Thyroid gland (tissue), 4 donors: Measurements from ENCODE around the gene PRR12. TPM values are rescaled to one million over a fixed set of nuclear protein-coding genes. Genes with fewer than 3 reads are reported as not detected.
"Not testable (repeated sequence)": the region's sequence is repeated elsewhere in the genome, so short reads cannot be mapped to it uniquely, and the experiment has no call there.

Source experiments
- DNase-seq, 2 donors: peaks; one replicate each; pipeline ENCODE4 v3.0.0-alpha.2; 2019
- H3K27ac ChIP-seq, 3 donors: fragments of 200-600 bp; sonication (generic); 1 replicate in 2 of 3; 2 replicates in 1 of 3; pipeline ENCODE4 v1.5.1; 2016 to 2019; ENCODE audit warnings: mild to moderate bottlenecking in 1 of 3, moderate library complexity in 1 of 3
- H3K27me3 ChIP-seq: fragments of 200-600 bp; sonication (generic); one replicate; pipeline ENCODE4 v1.5.1; 2019
- H3K36me3 ChIP-seq, 2 donors: fragments of 200-600 bp; sonication (generic); one replicate each; pipeline ENCODE4 v1.5.1; 2016 to 2019
- H3K4me1 ChIP-seq, 2 donors: fragments of 200-600 bp; sonication (generic); one replicate each; pipeline ENCODE4 v1.5.1; 2017 to 2019
- H3K4me3 ChIP-seq, 3 donors: fragments of 200-600 bp; sonication (generic); replicated peaks in 1 of 3; 1 replicate in 2 of 3; 2 replicates in 1 of 3; pipeline ENCODE4 v1.5.1; 2016; ENCODE audit warnings: mild to moderate bottlenecking in 1 of 3
- H3K9me3 ChIP-seq: fragments of 200-600 bp; sonication (generic); one replicate; pipeline ENCODE4 v1.5.1; 2017
- CTCF ChIP-seq, 6 experiments: fragments of 200-600 bp in 3 of 6; fragments of 450-650 bp in 3 of 6; sonication (generic) in 3 of 6; IDR thresholded peaks; one replicate each; pipeline ENCODE4 v1.5.1; 2016 to 2019; ENCODE audit warnings: antibody characterized with exemption in 6 of 6, mild to moderate bottlenecking in 2 of 6, inconsistent platforms in 1 of 6, moderate library complexity in 1 of 6
- POLR2A ChIP-seq, 2 donors: fragments of 450-650 bp; IDR thresholded peaks; one replicate each; pipeline ENCODE4 v1.6.1; 2017; ENCODE audit warnings: antibody characterized with exemption in 2 of 2, mild to moderate bottlenecking in 2 of 2, moderate library complexity in 1 of 2
- WGBS, 2 donors: methylation state at CpG; one replicate each; pipeline ENCODE4 v1.1.5; 2017; 5-methylcytosine and 5-hydroxymethylcytosine counted together
- intact Hi-C: fragments of 100-400 bp; cut with DNase I; formaldehyde crosslinking; loops from one replicate; pipeline ENCODE4 v1.15.1; 2023
- total RNA-seq, 4 donors: library from RNA; depleted of rRNA; stranded (reverse); fragments of >200 nt; gene quantifications; one replicate each; pipeline ENCODE4 v1.2.3, GENCODE V29; 2016

PRR12 gene
- total RNA-seq, 4 donors from 2014 or later = 7.3 to 15.6 (median 12.4) TPM

GRCh38 chr19:49629659-49630058 lies 38.7 kb downstream of the PRR12 start:
- DNase-seq = no peak
- Histone ChIP-seq H3K36me3 (peaks cover 10 to 12% of the 10 kb centered on the region in 2 donors), H3K4me3 (no peak overlapping the region), H3K4me1 (peaks cover 5 to 23% of the 10 kb centered on the region in 2 donors), H3K9me3 (no peaks in the 10 kb centered on the region), H3K27me3 (no peaks in the 10 kb centered on the region), H3K27ac (no peak overlapping the region)
- TF ChIP-seq POLR2A (IDR thresholded peaks at IDR 0.05) (no peak), CTCF (IDR thresholded peaks at IDR 0.05) (no peak)
- intact Hi-C loops = no loop called here
- WGBS, 2 donors = 82 to 93% methylated on average over 4 to 9 of the region's 9 CpGs

GRCh38 chr19:49631014-49631588 lies 40.1 kb downstream of the PRR12 start:
- no peaks in the 10 kb centered on the region for H3K27me3 ChIP-seq
- TF ChIP-seq POLR2A (IDR thresholded peaks at IDR 0.05) (no peak), CTCF (IDR thresholded peaks at IDR 0.05) (no peak)
- no peak overlapping the region for H3K27ac ChIP-seq
- WGBS, 2 donors = 40 to 46% methylated on average over 8 to 9 of the region's 9 CpGs
- no peaks in the 10 kb centered on the region for H3K9me3 ChIP-seq
- peaks cover 5 to 28% of the 10 kb centered on the region in 2 donors for H3K4me1 ChIP-seq
- intact Hi-C loops = no loop called here
- no peak for DNase-seq
- H3K36me3 ChIP-seq = no peaks in the 10 kb centered on the region
- H3K4me3 ChIP-seq = no peak overlapping the region

- no peak for TF ChIP-seq CTCF (IDR thresholded peaks at IDR 0.05)
- Histone ChIP-seq H3K36me3 (no peaks in the 10 kb centered on the region), H3K27ac (no peak overlapping the region), H3K27me3 (no peaks in the 10 kb centered on the region), H3K9me3 (no peaks in the 10 kb centered on the region), H3K4me3 (no peak overlapping the region), H3K4me1 (peaks cover 3 to 23% of the 10 kb centered on the region in 2 donors)
- intact Hi-C loops = no loop called here
- 83 to 87% methylated on average over 19 of the region's 19 CpGs for WGBS, 2 donors
- no peak for DNase-seq
Observed at GRCh38 chr19:49631610-49632192, 40.7 kb downstream of the PRR12 start.

- no peaks in the 10 kb centered on the region for H3K36me3 ChIP-seq
- TF ChIP-seq CTCF (IDR thresholded peaks at IDR 0.05) (no peak), POLR2A (IDR thresholded peaks at IDR 0.05) (no peak)
- H3K27me3 ChIP-seq = no peaks in the 10 kb centered on the region
- H3K9me3 ChIP-seq = no peaks in the 10 kb centered on the region
- intact Hi-C loops = no loop called here
- no peak for DNase-seq
- no peak overlapping the region for H3K27ac ChIP-seq
- WGBS, 2 donors = 96% methylated on average over 5 of the region's 5 CpGs
- H3K4me1 ChIP-seq = peaks cover 0 to 21% of the 10 kb centered on the region in 2 donors
- no peak overlapping the region for H3K4me3 ChIP-seq
Observed at GRCh38 chr19:49632576-49632975, 41.6 kb downstream of the PRR12 start.

- H3K27ac ChIP-seq, H3K9me3 ChIP-seq, DNase-seq, H3K27me3 ChIP-seq, intact Hi-C loops, H3K36me3 ChIP-seq, H3K4me3 ChIP-seq: not testable (repeated sequence)
- WGBS, 2 donors = 58 to 67% methylated on average over 8 to 9 of the region's 9 CpGs
- H3K4me1 ChIP-seq = peaks cover 2 to 28% of the 10 kb centered on the region in 2 donors
Observed at GRCh38 chr19:49633273-49633672, 42.3 kb downstream of the PRR12 start.
